Measurements from ENCODE around the gene POLR1A. TPM values are rescaled to one million over a fixed set of nuclear protein-coding genes. Genes with fewer than 3 reads are reported as not detected.

The POLR1A gene
- total RNA-seq, 4 donors from 2014 or later = 15.3 to 22.3 (median 19.8) TPM

GRCh38 chr2:86074256-86074655, 31.4 kb downstream of the POLR1A start:
- no peak for DNase-seq (ENCODE audit: low spot score in 2 of 2)
- Histone ChIP-seq H3K27ac (no peak overlapping the region), H3K4me3 (no peak overlapping the region), H3K36me3 (peaks cover 0 to 67% (median 13%) of the 10 kb centered on the region in 3 donors), H3K9me3 (no peaks in the 10 kb centered on the region), H3K27me3 (no peaks in the 10 kb centered on the region), H3K4me1 (peaks cover 0 to 26% (median 14%) of the 10 kb centered on the region in 4 donors)
- TF ChIP-seq POLR2A (IDR thresholded peaks at IDR 0.05) = no peak
- TF ChIP-seq CTCF (IDR thresholded peaks at IDR 0.05) = no peak
- no peak for TF ChIP-seq EP300 (IDR thresholded peaks at IDR 0.05)
- 83 to 84% methylated on average over 3 of the region's 3 CpGs for WGBS, 2 donors

GRCh38 chr2:86073225-86073624, 32.5 kb downstream of the POLR1A start:
- Histone ChIP-seq H3K27ac (peak overlapping the region in 2 of 4 donors; percentile 36 to 75), H3K4me3 (no peak overlapping the region), H3K4me1 (peaks cover 0 to 26% (median 14%) of the 10 kb centered on the region in 4 donors), H3K27me3 (no peaks in the 10 kb centered on the region), H3K9me3 (no peaks in the 10 kb centered on the region), H3K36me3 (peaks cover 0 to 72% (median 19%) of the 10 kb centered on the region in 3 donors)
- 71 to 90% methylated on average over 1 of the region's 1 CpG for WGBS, 2 donors
- DNase-seq (ENCODE audit: low spot score in 2 of 2) = peak in 1 of 2 donors; percentile 5
- TF ChIP-seq CTCF (IDR thresholded peaks at IDR 0.05) = no peak
- no peak for TF ChIP-seq EP300 (IDR thresholded peaks at IDR 0.05)
- no peak for TF ChIP-seq POLR2A (IDR thresholded peaks at IDR 0.05)

GRCh38 chr2:86072271-86072858, 33.3 kb downstream of the POLR1A start:
- TF ChIP-seq POLR2A (IDR thresholded peaks at IDR 0.05) (no peak), EP300 (IDR thresholded peaks at IDR 0.05) (peak; percentile 30 to 85), CTCF (IDR thresholded peaks at IDR 0.05) (no peak)
- Histone ChIP-seq H3K27me3 (no peaks in the 10 kb centered on the region), H3K36me3 (peaks cover 0 to 71% (median 17%) of the 10 kb centered on the region in 3 donors), H3K9me3 (no peaks in the 10 kb centered on the region), H3K4me3 (no peak overlapping the region), H3K27ac (peak overlapping the region in 3 of 4 donors; percentile 36 to 81 (median 75)), H3K4me1 (peaks cover 0 to 26% (median 14%) of the 10 kb centered on the region in 4 donors)
- WGBS, 2 donors = 9 to 21% methylated on average over 9 of the region's 9 CpGs
- DNase-seq (ENCODE audit: low spot score in 2 of 2) = peak; percentile 68 to 72

GRCh38 chr2:86070868-86071267, 34.8 kb downstream of the POLR1A start:
- H3K9me3 ChIP-seq = no peaks in the 10 kb centered on the region
- H3K4me1 ChIP-seq = peaks cover 0 to 30% (median 14%) of the 10 kb centered on the region in 4 donors
- WGBS, 2 donors = 76 to 90% methylated on average over 2 of the region's 2 CpGs
- H3K4me3 ChIP-seq = no peak overlapping the region
- TF ChIP-seq CTCF (IDR thresholded peaks at IDR 0.05) (no peak), POLR2A (IDR thresholded peaks at IDR 0.05) (no peak), EP300 (IDR thresholded peaks at IDR 0.05) (no peak)
- H3K36me3 ChIP-seq = peaks cover 0 to 62% (median 11%) of the 10 kb centered on the region in 3 donors
- DNase-seq (ENCODE audit: low spot score in 2 of 2) = no peak
- H3K27ac ChIP-seq = no peak overlapping the region
- no peaks in the 10 kb centered on the region for H3K27me3 ChIP-seq

- no peak overlapping the region for H3K27ac ChIP-seq
- no peaks in the 10 kb centered on the region for H3K9me3 ChIP-seq
- H3K4me3 ChIP-seq = no peak overlapping the region
- peaks cover 0 to 66% (median 11%) of the 10 kb centered on the region in 3 donors for H3K36me3 ChIP-seq
- 95 to 97% methylated on average over 9 to 16 of the region's 16 CpGs for WGBS, 2 donors
- TF ChIP-seq CTCF (IDR thresholded peaks at IDR 0.05) (no peak), POLR2A (IDR thresholded peaks at IDR 0.05) (no peak), EP300 (IDR thresholded peaks at IDR 0.05) (no peak)
- DNase-seq (ENCODE audit: low spot score in 2 of 2) = no peak
- H3K4me1 ChIP-seq = peaks cover 0 to 37% (median 14%) of the 10 kb centered on the region in 4 donors
- H3K27me3 ChIP-seq = no peaks in the 10 kb centered on the region
Observed at GRCh38 chr2:86069783-86070339, 35.8 kb downstream of the POLR1A start.

All from tibial nerve (tissue), 4 donors.